ENCODE data around the gene PADI6.
A peak's percentile ranks its signal among the peaks of the same experiment; 100 is the strongest.

The PADI6 gene

GRCh38 chr1:17412093-17412870 is 40.3 kb downstream of the PADI6 start:
- TF ChIP-seq CTCF (IDR thresholded peaks at IDR 0.05): no peak

DNA sequence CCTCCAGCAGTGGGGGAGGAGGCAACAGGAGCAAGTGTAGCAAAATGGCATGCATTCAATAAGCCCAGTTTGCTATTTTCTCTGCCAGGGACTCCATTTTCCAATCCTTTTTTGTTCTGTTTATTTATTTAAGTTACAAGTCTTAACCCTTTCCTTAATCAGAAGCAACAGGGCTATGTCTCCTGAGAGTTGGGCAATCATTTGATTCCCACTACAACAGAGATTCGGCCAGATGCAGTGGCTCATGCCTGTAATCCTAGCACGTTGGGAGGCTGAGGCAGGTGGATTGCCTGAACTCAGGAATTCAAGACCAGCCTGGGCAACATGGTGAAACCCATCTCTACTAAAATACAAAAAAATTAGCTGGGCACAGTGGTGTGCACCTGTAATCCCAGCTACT is 42.0 kb downstream of the PADI6 start:
- no peak for TF ChIP-seq CTCF (IDR thresholded peaks at IDR 0.05)

- no peak for TF ChIP-seq CTCF (IDR thresholded peaks at IDR 0.05)
Observed at GRCh38 chr1:17416389-17416788, 44.4 kb downstream of the PADI6 start.

DNA sequence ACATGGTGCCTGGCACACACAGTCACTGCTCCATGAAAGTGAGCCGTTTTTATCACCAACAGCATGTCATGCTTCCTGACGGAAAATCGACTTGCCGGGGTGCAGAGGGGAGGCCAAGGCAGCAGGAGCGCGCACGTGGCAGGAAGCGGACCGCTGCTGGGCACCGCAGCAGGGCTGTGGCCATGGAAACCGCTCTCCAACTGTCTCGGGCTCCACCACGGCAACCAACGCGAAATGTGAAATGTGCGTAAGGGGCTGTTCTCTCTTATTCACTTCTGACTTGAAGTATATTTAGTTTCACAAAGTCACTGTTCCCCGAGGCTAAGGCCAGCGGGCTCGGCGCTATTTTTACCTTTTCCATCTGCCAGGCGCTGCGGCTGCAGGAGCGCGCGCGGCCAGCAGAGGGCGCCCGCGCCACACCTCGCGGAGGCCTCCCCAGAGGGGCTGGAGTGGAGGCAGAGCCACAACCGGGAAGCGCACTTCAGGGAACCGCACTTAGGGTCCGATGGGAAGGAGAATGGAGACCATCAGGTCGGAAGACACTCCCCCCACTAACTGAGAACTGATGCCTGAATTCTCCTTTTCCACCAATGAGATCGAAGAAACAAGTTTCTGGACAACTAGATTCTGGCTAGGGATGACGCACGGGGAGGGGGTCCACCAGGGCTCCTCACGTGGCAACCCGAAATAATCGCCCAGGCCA is 47.8 kb downstream of the PADI6 start:
- peak; percentile 63 for TF ChIP-seq CTCF (IDR thresholded peaks at IDR 0.05)

DNA sequence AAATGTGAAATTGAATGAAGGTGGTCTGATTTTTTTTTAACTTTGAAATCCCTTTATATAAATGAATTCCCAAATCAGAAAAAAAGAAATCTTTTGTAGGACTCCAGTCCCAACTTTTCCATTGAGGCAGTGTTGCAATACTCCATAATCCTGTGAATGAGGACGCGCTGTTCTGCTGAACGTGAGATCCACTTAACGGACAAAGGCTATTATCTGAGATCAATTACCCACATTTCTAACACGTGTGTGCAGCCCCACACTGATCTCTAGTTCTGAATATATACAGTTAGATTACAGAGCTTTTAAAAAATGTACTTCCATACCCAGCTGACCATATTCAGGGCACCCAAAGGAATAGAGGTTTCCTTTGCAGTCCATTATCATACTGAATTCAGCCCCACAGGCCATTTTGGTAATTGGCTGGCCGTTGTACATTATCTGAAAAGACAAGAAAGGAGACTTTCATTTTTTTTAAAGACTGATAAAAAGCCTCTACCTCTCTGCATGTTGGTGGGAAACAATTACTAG is 48.5 kb downstream of the PADI6 start:
- no peak for TF ChIP-seq CTCF (IDR thresholded peaks at IDR 0.05)

GRCh38 chr1:17422461-17422860 is 50.5 kb downstream of the PADI6 start:
- TF ChIP-seq CTCF (IDR thresholded peaks at IDR 0.05): no peak

GRCh38 chr1:17423781-17424245 is 51.8 kb downstream of the PADI6 start:
- no peak for TF ChIP-seq CTCF (IDR thresholded peaks at IDR 0.05)

Data from LNCAP (cell line).